Hematopoietic multipotent progenitor cell treated with erythropoietin and hydrocortisone succinate and interleukin-3 and kit ligand, for 15 days (in vitro differentiated cells): ENCODE data around the gene RIOX2.
"Not testable (repeated sequence)": the region's sequence is repeated elsewhere in the genome, so short reads cannot be mapped to it uniquely, and the experiment has no call there.

ENCODE experiments used
- DNase-seq: peaks from one replicate; pipeline ENCODE4 v3.0.0-alpha.2; 2015; ENCODE audit warnings: low spot score

The RIOX2 gene

GRCh38 chr3:97911459-97911858 is 60.8 kb downstream of the RIOX2 start:
- no peak for DNase-seq

GRCh38 chr3:97910931-97911351 is 61.3 kb downstream of the RIOX2 start:
- DNase-seq = no peak

- DNase-seq = not testable (repeated sequence)
These were observed 61.9 kb downstream of the RIOX2 start for GRCh38 chr3:97910236-97910831.

GRCh38 chr3:97909830-97910229 is 62.4 kb downstream of the RIOX2 start:
- not testable (repeated sequence) for DNase-seq

- DNase-seq = no peak
These were observed 70.7 kb downstream of the RIOX2 start for GRCh38 chr3:97901313-97902248.

- no peak for DNase-seq
These were observed 72.9 kb downstream of the RIOX2 start for GRCh38 chr3:97899331-97899730.

GRCh38 chr3:97896547-97896946 is 75.7 kb downstream of the RIOX2 start:
- DNase-seq = no peak

- DNase-seq = no peak
These were observed 76.1 kb downstream of the RIOX2 start for GRCh38 chr3:97896129-97896528.

GRCh38 chr3:97895216-97895615 is 77.0 kb downstream of the RIOX2 start:
- DNase-seq = no peak

- no peak for DNase-seq
These were observed 79.4 kb downstream of the RIOX2 start for GRCh38 chr3:97892852-97893251.
